GM21381 (cell line): ENCODE data around the gene ARID3C.

Experiments used
- ATAC-seq: cut with Tn5 transposase; IDR thresholded peaks from one replicate; pipeline ENCODE4 v1.9.1; 2021; ENCODE audit warnings: mild to moderate bottlenecking, moderate library complexity; ENCODE audit not compliant: unreplicated experiment

The ARID3C gene

GRCh38 chr9:34577400-34578240 is 51.2 kb downstream of the ARID3C start:
- no peak for ATAC-seq

- no peak for ATAC-seq
Measured at GRCh38 chr9:34576597-34577399, 52.1 kb downstream of the ARID3C start.

GRCh38 chr9:34575862-34576596 is 52.8 kb downstream of the ARID3C start:
- no peak for ATAC-seq

- ATAC-seq: no peak
Measured at GRCh38 chr9:34575241-34575640, 53.6 kb downstream of the ARID3C start.

- ATAC-seq: no peak
Measured at GRCh38 chr9:34574571-34574970, 54.3 kb downstream of the ARID3C start.

- no peak for ATAC-seq
Measured at GRCh38 chr9:34573599-34574325, 55.1 kb downstream of the ARID3C start.

- no peak for ATAC-seq
Measured at GRCh38 chr9:34572628-34573027, 56.2 kb downstream of the ARID3C start.

- no peak for ATAC-seq
Measured at GRCh38 chr9:34572092-34572491, 56.8 kb downstream of the ARID3C start.

- no peak for ATAC-seq
Measured at GRCh38 chr9:34571481-34571810, 57.4 kb downstream of the ARID3C start.
